ENCODE measurements around the gene DIS3L2.

DNA sequence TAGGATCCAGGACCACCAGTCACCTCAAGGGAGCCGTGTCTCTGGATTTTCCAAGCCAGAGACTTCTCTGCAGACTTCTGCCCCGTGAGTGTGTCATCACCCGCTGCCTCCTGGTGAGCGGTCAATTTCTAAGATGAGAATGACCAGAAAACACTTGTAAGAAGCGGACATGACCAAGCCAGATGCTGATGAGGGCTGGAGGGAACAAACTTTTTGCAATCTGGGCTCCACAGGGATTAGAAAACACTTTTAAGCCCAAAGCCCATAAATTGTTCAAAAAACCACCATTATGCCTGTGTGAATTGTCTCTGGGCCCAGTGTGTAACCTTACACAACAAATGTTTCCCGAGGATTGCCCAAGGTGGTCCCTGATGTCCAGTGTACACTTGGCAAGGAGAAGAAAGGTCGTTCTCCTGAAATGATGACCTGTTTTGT lies 30.0 kb upstream of the DIS3L2 start:
- TF ChIP-seq CTCF (conservative IDR thresholded peaks at IDR 0.05; ENCODE audit: low read depth in 2 of 2) (no peak), EZH2 (IDR thresholded peaks at IDR 0.05; ENCODE audit: low read depth, unreplicated experiment) (no peak), ZNF331 (CRISPR knock-in tag; IDR thresholded peaks at IDR 0.05; ENCODE audit: low read depth) (no peak), ZNF462 (CRISPR knock-in tag; IDR thresholded peaks at IDR 0.05) (no peak), POLR2AphosphoS5 (IDR thresholded peaks at IDR 0.05; ENCODE audit: low read depth) (no peak), JUNB (IDR thresholded peaks at IDR 0.05; ENCODE audit: unreplicated experiment) (no peak), EZH2phosphoT487 (IDR thresholded peaks at IDR 0.05; ENCODE audit: unreplicated experiment) (no peak), CREB1 (CRISPR knock-in tag; IDR thresholded peaks at IDR 0.05; ENCODE audit: low read depth) (no peak), NANOG (IDR thresholded peaks at IDR 0.05; ENCODE audit: borderline replicate concordance) (no peak), ZNF114 (CRISPR knock-in tag; IDR thresholded peaks at IDR 0.05) (no peak)
- TF ChIP-seq, protein P1, sequence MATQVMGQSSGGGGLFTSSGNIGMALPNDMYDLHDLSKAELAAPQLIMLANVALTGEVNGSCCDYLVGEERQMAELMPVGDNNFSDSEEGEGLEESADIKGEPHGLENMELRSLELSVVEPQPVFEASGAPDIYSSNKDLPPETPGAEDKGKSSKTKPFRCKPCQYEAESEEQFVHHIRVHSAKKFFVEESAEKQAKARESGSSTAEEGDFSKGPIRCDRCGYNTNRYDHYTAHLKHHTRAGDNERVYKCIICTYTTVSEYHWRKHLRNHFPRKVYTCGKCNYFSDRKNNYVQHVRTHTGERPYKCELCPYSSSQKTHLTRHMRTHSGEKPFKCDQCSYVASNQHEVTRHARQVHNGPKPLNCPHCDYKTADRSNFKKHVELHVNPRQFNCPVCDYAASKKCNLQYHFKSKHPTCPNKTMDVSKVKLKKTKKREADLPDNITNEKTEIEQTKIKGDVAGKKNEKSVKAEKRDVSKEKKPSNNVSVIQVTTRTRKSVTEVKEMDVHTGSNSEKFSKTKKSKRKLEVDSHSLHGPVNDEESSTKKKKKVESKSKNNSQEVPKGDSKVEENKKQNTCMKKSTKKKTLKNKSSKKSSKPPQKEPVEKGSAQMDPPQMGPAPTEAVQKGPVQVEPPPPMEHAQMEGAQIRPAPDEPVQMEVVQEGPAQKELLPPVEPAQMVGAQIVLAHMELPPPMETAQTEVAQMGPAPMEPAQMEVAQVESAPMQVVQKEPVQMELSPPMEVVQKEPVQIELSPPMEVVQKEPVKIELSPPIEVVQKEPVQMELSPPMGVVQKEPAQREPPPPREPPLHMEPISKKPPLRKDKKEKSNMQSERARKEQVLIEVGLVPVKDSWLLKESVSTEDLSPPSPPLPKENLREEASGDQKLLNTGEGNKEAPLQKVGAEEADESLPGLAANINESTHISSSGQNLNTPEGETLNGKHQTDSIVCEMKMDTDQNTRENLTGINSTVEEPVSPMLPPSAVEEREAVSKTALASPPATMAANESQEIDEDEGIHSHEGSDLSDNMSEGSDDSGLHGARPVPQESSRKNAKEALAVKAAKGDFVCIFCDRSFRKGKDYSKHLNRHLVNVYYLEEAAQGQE (IDR thresholded peaks at IDR 0.05; ENCODE audit: unreplicated experiment) = no peak
